Fibroblast of pulmonary artery (primary cell): ENCODE measurements around the gene FHOD3.

Source experiments
- DNase-seq: peaks from one replicate; pipeline ENCODE4 v3.0.0-alpha.2; 2010; ENCODE audit warnings: low read depth
- H3K4me3 ChIP-seq: replicated peaks from 2 replicates; pipeline ENCODE4 v1.5.1; 2011; ENCODE audit warnings: low read depth, mild to moderate bottlenecking, control low read depth, low read length, moderate library complexity
- CTCF ChIP-seq: IDR thresholded peaks from 2 replicates; pipeline ENCODE4 v1.5.1; 2011; ENCODE audit warnings: mild to moderate bottlenecking, control low read depth, low read length, inconsistent platforms; ENCODE audit errors: missing control alignments

FHOD3 gene

GRCh38 chr18:36620788-36621187, 323.3 kb downstream of the FHOD3 start:
- DNase-seq = peak; percentile 13
- no peak overlapping the region for H3K4me3 ChIP-seq
- TF ChIP-seq CTCF = peak; percentile 3

DNA sequence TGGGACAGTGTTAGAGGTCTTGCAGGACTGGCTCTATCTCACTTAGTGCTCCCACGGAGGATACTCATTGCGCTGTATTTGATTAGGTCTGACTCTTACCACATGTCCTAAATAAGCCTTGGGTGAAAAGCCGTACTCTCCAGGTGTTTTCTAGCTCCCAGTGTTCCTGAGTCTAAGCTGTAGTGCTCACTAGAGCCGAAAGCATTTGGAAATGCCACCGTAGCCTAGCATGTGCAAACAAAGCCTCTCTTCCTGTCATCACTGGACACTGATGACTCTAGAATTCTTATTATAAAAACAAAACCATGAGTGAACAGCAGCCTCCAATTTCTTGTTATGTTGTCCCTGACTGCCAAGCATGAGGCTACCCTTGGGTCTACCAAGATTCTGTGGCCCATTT, 325.1 kb downstream of the FHOD3 start:
- no peak overlapping the region for H3K4me3 ChIP-seq

DNA sequence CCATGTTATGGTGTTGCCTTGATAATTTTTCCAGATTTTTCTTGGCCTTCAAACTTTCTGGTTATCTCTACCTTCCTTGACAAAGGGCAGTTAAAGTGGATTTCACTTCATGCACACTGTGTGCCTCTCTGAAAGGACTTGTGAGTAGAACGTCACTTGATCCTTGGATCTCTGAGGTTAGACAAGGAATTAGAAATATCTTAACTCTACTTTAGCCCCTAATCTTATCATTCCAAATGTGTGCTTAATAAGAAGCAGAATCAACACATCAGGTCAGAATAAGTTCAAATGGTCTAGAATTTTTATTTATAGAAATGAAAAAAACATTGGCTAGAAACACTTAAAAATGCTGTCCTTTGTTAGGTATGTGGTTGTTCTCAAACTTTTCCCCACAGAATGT, 325.6 kb downstream of the FHOD3 start:
- no peak for DNase-seq
- H3K4me3 ChIP-seq = no peak overlapping the region
- TF ChIP-seq CTCF = no peak

More for the DNA sequence above, 325.1 kb downstream of the FHOD3 start:
- no peak for DNase-seq
- TF ChIP-seq CTCF = no peak

- peak; percentile 20 for DNase-seq
- no peak overlapping the region for H3K4me3 ChIP-seq
- TF ChIP-seq CTCF = no peak
These were observed 326.2 kb downstream of the FHOD3 start for GRCh38 chr18:36623681-36624190.

DNA sequence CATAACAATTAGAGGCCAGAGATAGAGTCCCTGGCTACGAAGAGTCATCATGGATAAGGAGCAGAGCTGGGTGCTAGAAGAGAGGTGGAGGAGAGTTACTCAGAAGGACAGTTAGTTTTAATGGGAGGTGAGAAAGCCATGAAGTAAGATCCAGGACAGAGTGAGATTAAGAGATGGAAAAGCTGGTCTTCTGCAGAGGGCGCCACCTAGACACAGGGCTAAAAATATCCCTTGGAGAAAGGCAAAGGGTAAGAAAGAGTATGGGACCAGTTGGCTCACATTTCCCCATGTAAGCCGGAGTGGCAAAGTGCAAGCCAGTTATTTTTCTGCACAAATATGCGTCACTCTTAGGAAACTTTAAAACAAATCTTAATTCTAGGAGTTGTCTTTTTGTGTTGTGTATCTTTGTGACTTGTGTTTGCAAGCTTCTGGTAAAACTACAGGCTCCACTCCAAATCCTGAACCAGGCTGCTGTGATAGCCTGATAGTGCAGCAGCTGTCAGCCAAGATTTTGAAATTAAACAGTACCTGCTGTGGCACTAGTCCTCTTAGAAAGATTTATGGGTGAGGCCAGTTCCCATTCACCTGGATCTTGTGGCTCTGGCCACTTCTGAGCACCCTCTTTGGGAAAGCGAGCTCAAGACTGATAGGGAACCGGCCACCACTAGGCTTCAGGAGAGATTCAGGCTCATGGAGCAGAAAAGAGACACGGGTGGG, 327.1 kb downstream of the FHOD3 start:
- no peak for TF ChIP-seq CTCF
- DNase-seq = no peak
- no peak overlapping the region for H3K4me3 ChIP-seq

- no peak for DNase-seq
- H3K4me3 ChIP-seq = no peak overlapping the region
- no peak for TF ChIP-seq CTCF
These were observed 327.9 kb downstream of the FHOD3 start for GRCh38 chr18:36625386-36625785.

DNA sequence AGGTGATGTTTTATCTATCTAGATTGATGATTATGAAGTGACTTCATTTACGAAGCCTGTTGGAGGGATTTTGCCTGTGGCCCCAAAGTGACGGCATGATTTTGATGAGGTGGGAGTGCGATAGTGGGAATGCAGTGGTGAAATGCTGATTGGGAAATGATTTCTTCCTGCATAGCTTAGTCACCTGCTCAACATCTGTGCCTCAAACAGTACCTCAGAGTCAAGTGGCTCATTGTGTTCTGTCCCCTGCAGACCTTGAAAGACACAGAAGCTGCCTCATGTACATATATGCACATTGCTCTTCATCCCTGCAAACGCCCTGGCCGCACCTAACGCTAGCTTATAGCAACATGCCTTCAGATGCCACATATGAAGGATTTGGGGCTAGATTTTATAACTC, 330.1 kb downstream of the FHOD3 start:
- DNase-seq = peak; percentile 13

More for the DNA sequence above, 330.1 kb downstream of the FHOD3 start:
- no peak overlapping the region for H3K4me3 ChIP-seq
- no peak for TF ChIP-seq CTCF
